KOPT-K1 (cell line): ENCODE data around the gene TUBGCP2.

Experiments used
- H3K27ac ChIP-seq: fragments of 200-600 bp; sonication (generic); 2 replicates; pipeline ENCODE4 v1.5.1; 2016; ENCODE audit warnings: antibody characterized with exemption, mild to moderate bottlenecking, low read depth, low read length; ENCODE audit not compliant: poor library complexity, severe bottlenecking
- H3K36me3 ChIP-seq: fragments of 200-600 bp; sonication (generic); 2 replicates; pipeline ENCODE4 v1.5.1; 2017; ENCODE audit warnings: antibody characterized with exemption, mild to moderate bottlenecking, low read length, moderate library complexity; ENCODE audit not compliant: insufficient read depth
- H3K9me3 ChIP-seq: fragments of 200-600 bp; sonication (generic); 2 replicates; pipeline ENCODE4 v1.5.1; 2017; ENCODE audit warnings: antibody characterized with exemption, low read length, mild to moderate bottlenecking; ENCODE audit not compliant: insufficient read depth, poor library complexity, severe bottlenecking

The TUBGCP2 gene

GRCh38 chr10:133308421-133309099, at the start of gene TUBGCP2, which contains the start of gene ZNF511:
TSS of gene TUBGCP2 (minus strand) at chr10:133308872. CDS start at chr10:133302941, 5,931 bp downstream.
TSS of gene ZNF511 (plus strand) at chr10:133308914. CDS start at chr10:133308944, 30 bp downstream.
- H3K9me3 ChIP-seq: no peaks in the 10 kb centered on the region
- peaks cover 40% of the 10 kb centered on the region for H3K36me3 ChIP-seq
- H3K27ac ChIP-seq: peak within 1 kb of the TSS; percentile 90

DNA sequence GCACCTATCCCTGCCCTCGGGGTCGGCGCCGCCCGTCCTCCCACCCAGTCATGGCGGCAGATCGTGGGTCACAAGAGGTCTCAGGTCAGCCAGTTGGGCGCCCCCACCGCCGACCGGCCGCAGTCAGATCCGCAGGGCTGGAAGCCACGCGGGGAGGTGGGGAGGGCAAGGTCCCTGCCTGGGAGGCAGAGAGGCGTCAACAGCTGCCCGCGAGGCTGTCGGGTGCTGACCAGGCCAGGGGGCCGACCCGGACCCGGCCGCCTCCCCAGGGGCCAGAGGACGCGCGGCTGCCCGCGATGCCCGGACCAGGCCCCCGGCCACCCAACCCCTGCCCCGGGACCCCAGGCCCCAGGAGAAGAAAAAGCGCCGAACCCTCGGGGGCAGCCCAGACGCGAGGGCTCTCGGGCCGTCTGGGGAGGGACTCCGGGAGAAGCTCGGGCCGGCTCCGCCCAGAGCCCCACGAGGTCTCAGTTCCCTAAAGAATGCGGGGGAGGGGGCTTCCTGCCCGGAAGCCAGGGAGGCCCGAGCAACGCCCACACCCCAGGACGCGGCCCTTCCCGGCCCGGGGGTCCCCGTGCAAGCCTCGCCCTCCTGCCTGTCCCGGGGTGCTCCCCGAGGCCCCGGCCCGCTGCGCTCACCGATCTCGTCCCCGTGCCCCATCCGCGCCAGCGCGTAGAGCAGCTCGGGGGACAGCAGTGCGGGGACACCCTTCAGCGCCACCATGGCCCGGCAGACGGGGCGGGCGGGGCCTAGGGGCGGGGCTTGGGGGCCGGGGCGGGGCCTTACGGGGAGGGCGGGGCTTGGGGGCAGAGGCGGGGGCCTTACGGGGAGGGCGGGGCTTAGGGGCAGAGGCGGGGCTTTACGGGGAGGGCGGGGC, 48.9 kb upstream of the TUBGCP2 start, which contains the start of gene FUOM:
Gene FUOM, minus strand, starts transcription at position 735 of the 877 bp plus-strand sequence. Its CDS starts 12 bp downstream, at position 723.
- H3K36me3 ChIP-seq: peaks cover 10% of the 10 kb centered on the region; the same call in 1 of the 2 replicates
- peak within 1 kb of the TSS; percentile 55 for H3K27ac ChIP-seq
- H3K9me3 ChIP-seq: no peaks in the 10 kb centered on the region

- no peaks in the 10 kb centered on the region for H3K9me3 ChIP-seq
- H3K27ac ChIP-seq: no peak overlapping the region
- peaks cover 2% of the 10 kb centered on the region; the same call in 1 of the 2 replicates for H3K36me3 ChIP-seq
These were observed 48.0 kb upstream of the TUBGCP2 start for GRCh38 chr10:133356549-133357284.

- Histone ChIP-seq H3K27ac (no peak overlapping the region), H3K36me3 (no peaks in the 10 kb centered on the region), H3K9me3 (no peaks in the 10 kb centered on the region)
These were observed 47.3 kb upstream of the TUBGCP2 start for GRCh38 chr10:133355991-133356390.

DNA sequence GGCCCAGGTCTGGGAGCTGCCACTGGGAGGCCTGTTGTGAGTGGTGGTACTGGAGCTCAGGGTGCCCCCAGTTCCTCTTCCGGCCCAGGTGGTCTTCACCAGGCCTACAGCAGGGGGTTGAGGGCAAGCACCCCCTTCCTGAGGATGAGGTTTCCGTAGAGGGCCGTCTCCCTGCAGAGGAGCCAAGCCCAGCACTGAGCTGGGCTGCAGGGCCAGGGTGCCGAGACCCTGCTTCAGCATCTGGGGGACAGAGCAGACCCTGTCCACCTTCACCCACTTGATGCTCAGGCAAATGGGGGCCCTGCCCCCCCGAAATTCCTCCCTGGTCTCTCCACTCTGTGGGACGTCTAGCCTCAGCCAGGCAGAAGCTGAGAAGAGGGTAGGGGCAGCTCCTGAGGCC, 46.6 kb upstream of the TUBGCP2 start:
- H3K27ac ChIP-seq: no peak overlapping the region
- no peaks in the 10 kb centered on the region for H3K36me3 ChIP-seq
- H3K9me3 ChIP-seq: no peaks in the 10 kb centered on the region

GRCh38 chr10:133354672-133355240, 46.1 kb upstream of the TUBGCP2 start:
- H3K27ac ChIP-seq: no peak overlapping the region
- H3K36me3 ChIP-seq: no peaks in the 10 kb centered on the region
- H3K9me3 ChIP-seq: no peaks in the 10 kb centered on the region

GRCh38 chr10:133353988-133354605, 45.4 kb upstream of the TUBGCP2 start:
- Histone ChIP-seq H3K9me3 (no peaks in the 10 kb centered on the region), H3K36me3 (no peaks in the 10 kb centered on the region), H3K27ac (no peak overlapping the region)

GRCh38 chr10:133353202-133353959, 44.7 kb upstream of the TUBGCP2 start:
- Histone ChIP-seq H3K36me3 (no peaks in the 10 kb centered on the region), H3K27ac (no peak overlapping the region), H3K9me3 (no peaks in the 10 kb centered on the region)

DNA sequence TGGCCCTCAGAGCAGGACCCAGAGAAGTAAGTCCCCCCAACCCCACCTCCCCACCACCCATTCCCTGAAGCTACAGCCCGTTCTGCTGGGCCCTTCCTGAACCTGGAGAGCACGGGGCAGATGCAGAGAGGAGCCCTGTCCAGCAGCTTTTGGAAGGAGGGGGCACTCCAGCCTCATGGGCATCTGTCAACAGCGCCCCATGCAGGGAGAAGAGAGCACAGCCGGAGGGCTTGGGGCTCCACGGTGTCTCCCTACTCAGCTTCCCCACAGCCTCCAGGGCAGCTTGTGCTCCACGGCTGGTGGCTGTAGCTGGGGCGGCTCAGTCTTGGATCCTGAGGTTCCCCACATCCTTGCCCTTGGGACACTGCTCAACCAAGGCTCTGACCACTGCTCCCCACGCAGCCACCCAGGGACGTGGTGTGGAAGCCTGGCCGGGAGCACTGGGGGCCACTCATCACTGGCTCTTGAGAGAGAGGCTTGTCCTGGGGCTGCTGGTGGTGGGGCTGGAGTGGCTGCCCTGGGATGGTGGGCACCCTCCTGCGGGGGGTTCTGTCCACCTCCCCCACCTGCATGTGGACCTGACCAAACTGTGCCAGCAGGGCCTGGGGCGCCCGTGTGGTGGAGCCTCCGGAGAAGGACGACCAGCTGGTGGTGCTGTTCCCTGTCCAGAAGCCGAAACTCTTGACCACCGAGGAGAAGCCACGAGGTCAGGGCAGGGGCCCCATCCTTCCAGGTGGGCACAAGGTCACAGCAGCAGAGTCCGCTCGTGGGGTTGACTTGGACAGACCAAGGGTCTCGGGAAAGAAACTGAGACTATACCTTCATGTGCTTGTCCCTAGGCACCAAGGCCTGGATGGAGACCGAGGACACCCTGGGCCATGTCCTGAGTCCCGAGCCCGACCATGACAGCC, 43.0 kb upstream of the TUBGCP2 start:
- H3K27ac ChIP-seq: no peak overlapping the region
- no peaks in the 10 kb centered on the region for H3K36me3 ChIP-seq
- no peaks in the 10 kb centered on the region for H3K9me3 ChIP-seq

- Histone ChIP-seq H3K36me3 (no peaks in the 10 kb centered on the region), H3K9me3 (no peaks in the 10 kb centered on the region), H3K27ac (no peak overlapping the region)
These were observed 42.3 kb upstream of the TUBGCP2 start for GRCh38 chr10:133350950-133351329.

GRCh38 chr10:133350283-133350949, 41.7 kb upstream of the TUBGCP2 start:
- Histone ChIP-seq H3K36me3 (no peaks in the 10 kb centered on the region), H3K9me3 (no peaks in the 10 kb centered on the region), H3K27ac (no peak overlapping the region)

DNA sequence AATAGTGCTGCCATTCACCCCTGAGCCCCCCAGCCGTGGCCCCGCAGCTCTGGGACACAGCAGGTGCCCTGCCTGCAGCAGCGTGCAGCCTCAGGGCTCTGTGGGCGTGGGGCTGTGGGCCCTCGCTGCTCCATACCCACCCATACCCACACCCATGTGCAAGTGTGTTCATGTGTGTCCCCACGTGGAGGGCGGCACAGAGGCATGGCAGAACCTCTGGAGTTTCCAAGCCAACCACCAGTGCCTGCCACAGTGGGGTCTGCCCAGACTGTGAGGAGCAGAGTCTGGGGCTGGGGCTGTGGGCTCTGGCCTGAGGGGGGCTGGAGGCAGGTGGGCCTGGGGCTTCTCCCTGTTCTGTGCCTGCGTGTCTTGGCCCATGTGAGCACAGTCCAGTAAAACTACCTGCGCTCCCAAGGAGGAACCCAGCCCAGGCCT, 40.9 kb upstream of the TUBGCP2 start:
- Histone ChIP-seq H3K27ac (no peak overlapping the region), H3K36me3 (no peaks in the 10 kb centered on the region), H3K9me3 (no peaks in the 10 kb centered on the region)
